OCI-LY1 (cell line): ENCODE results near the gene ELP2.

ENCODE experiments used
- H2AFZ ChIP-seq: fragments of 200-600 bp; sonication (generic), shearing (Covaris generic); 2 replicates; pipeline ENCODE4 v1.6.0; 2014; ENCODE audit warnings: antibody characterized with exemption, mild to moderate bottlenecking, low read length
- H3F3A ChIP-seq: fragments of 200-600 bp; sonication (generic), shearing (Covaris generic); 2 replicates; pipeline ENCODE4 v1.6.0; 2014; ENCODE audit warnings: mild to moderate bottlenecking, antibody characterized with exemption, low read length, moderate library complexity; ENCODE audit not compliant: insufficient read depth
- H3K27ac ChIP-seq: fragments of 200-600 bp; sonication (generic); 2 replicates; pipeline ENCODE4 v1.5.1; 2014; ENCODE audit warnings: low read length, mixed run types, mild to moderate bottlenecking, low read depth; ENCODE audit not compliant: poor library complexity, severe bottlenecking
- H3K27me3 ChIP-seq: fragments of 200-600 bp; sonication (generic); 2 replicates; pipeline ENCODE4 v1.6.0; 2014; ENCODE audit warnings: antibody characterized with exemption, mild to moderate bottlenecking, low read length, moderate library complexity; ENCODE audit not compliant: insufficient read depth
- H3K36me3 ChIP-seq: fragments of 200-600 bp; sonication (generic); 2 replicates; pipeline ENCODE4 v1.6.1; 2014; ENCODE audit warnings: mild to moderate bottlenecking, antibody characterized with exemption, low read length, moderate library complexity, mixed read lengths; ENCODE audit not compliant: insufficient read depth
- H3K4me1 ChIP-seq: fragments of 200-600 bp; sonication (generic); 2 replicates; pipeline ENCODE4 v1.5.1; 2014; ENCODE audit warnings: mild to moderate bottlenecking, low read length, moderate library complexity; ENCODE audit not compliant: insufficient read depth, severe bottlenecking
- H3K4me2 ChIP-seq: fragments of 200-600 bp; sonication (generic), shearing (Covaris generic); 2 replicates; pipeline ENCODE4 v1.6.1; 2014; ENCODE audit warnings: low read length
- H3K4me3 ChIP-seq: fragments of 200-600 bp; sonication (generic); 2 replicates; pipeline ENCODE4 v1.5.1; 2014; ENCODE audit warnings: low read length, low read depth, mild to moderate bottlenecking, mixed read lengths; ENCODE audit not compliant: poor library complexity, severe bottlenecking
- H3K79me2 ChIP-seq: fragments of 200-600 bp; shearing (Covaris generic); 2 replicates; pipeline ENCODE4 v1.6.1; 2016; ENCODE audit warnings: mixed run types, low read length, mixed read lengths; ENCODE audit not compliant: insufficient read depth
- H3K9ac ChIP-seq: fragments of 200-600 bp; sonication (generic), shearing (Covaris generic); 2 replicates; pipeline ENCODE4 v1.6.1; 2014; ENCODE audit warnings: mild to moderate bottlenecking, low read length, mixed read lengths
- H3K9me2 ChIP-seq: fragments of 200-600 bp; sonication (generic), shearing (Covaris generic); 2 replicates; pipeline ENCODE4 v1.6.1; 2014; ENCODE audit warnings: low read depth, mild to moderate bottlenecking, low read length, mixed read lengths
- H3K9me3 ChIP-seq: fragments of 200-600 bp; shearing (Covaris generic); 2 replicates; pipeline ENCODE4 v1.6.1; 2014; ENCODE audit warnings: low read length, mixed read lengths
- H4K20me1 ChIP-seq: fragments of 200-600 bp; sonication (generic), shearing (Covaris generic); 2 replicates; pipeline ENCODE4 v1.6.0; 2016; ENCODE audit warnings: mild to moderate bottlenecking, low read length; ENCODE audit not compliant: insufficient read depth
- EZH2 ChIP-seq: fragments of 200-600 bp; sonication (generic), shearing (Covaris generic); IDR thresholded peaks from 2 replicates; pipeline ENCODE4 v1.8.0; 2017; ENCODE audit warnings: borderline replicate concordance, mixed run types, mild to moderate bottlenecking, antibody characterized with exemption, low read length, moderate library complexity, mixed read lengths
- TF ChIP-seq, protein P1 (sequence below): fragments of 200-600 bp; sonication (generic), shearing (Covaris generic); IDR thresholded peaks from 2 replicates; pipeline ENCODE4 v1.5.1; 2017; ENCODE audit warnings: mild to moderate bottlenecking, antibody characterized with exemption, low read length, moderate library complexity, mixed read lengths

ELP2 gene

DNA sequence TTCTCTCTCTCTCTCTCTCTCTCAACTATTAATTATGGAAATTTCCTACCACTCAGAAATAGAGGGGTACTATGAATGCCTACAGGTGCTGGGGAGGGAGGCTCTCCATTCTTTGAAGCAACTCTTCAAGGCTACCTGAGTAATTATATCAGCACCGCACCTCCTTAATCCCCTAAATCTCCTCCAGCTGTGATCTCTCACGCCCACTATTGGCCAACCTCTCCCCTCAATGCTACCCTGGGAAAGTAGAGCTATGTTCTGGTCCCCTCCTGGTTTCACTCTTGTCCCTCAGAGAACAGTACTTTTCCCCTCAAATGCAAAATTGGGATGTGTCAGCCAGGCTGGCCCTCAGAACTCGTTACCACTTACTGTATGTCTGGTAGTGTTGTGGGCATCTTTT lies 59.2 kb downstream of the ELP2 start:
- no peaks in the 10 kb centered on the region for H3K9me2 ChIP-seq
- H3K9me3 ChIP-seq: no peaks in the 10 kb centered on the region
- H3K36me3 ChIP-seq: no peaks in the 10 kb centered on the region
- peaks cover 5% of the 10 kb centered on the region; the same call in 1 of the 2 replicates for H3K27me3 ChIP-seq
- H3F3A ChIP-seq: no peaks in the 10 kb centered on the region
- H3K4me1 ChIP-seq: peaks cover 21% of the 10 kb centered on the region
- H3K79me2 ChIP-seq: no peaks in the 10 kb centered on the region
- H3K4me3 ChIP-seq: no peak overlapping the region
- no peaks in the 10 kb centered on the region for H4K20me1 ChIP-seq
- no peak overlapping the region for H3K9ac ChIP-seq
- TF ChIP-seq, protein P1, sequence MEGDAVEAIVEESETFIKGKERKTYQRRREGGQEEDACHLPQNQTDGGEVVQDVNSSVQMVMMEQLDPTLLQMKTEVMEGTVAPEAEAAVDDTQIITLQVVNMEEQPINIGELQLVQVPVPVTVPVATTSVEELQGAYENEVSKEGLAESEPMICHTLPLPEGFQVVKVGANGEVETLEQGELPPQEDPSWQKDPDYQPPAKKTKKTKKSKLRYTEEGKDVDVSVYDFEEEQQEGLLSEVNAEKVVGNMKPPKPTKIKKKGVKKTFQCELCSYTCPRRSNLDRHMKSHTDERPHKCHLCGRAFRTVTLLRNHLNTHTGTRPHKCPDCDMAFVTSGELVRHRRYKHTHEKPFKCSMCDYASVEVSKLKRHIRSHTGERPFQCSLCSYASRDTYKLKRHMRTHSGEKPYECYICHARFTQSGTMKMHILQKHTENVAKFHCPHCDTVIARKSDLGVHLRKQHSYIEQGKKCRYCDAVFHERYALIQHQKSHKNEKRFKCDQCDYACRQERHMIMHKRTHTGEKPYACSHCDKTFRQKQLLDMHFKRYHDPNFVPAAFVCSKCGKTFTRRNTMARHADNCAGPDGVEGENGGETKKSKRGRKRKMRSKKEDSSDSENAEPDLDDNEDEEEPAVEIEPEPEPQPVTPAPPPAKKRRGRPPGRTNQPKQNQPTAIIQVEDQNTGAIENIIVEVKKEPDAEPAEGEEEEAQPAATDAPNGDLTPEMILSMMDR: peak; percentile 21; the same call in 1 of the 2 replicates
- no peak for TF ChIP-seq EZH2
- H2AFZ ChIP-seq: no peak overlapping the region
- no peak overlapping the region for H3K27ac ChIP-seq
- H3K4me2 ChIP-seq: peak overlapping the region; percentile 85; the same call in 1 of the 2 replicates

GRCh38 chr18:36189486-36189885 lies 59.8 kb downstream of the ELP2 start:
- TF ChIP-seq, protein P1: no peak
- TF ChIP-seq EZH2: no peak
- H3K4me2 ChIP-seq: no peak overlapping the region
- no peaks in the 10 kb centered on the region for H4K20me1 ChIP-seq
- no peaks in the 10 kb centered on the region for H3F3A ChIP-seq
- no peaks in the 10 kb centered on the region for H3K79me2 ChIP-seq
- no peaks in the 10 kb centered on the region for H3K9me2 ChIP-seq
- H3K9me3 ChIP-seq: no peaks in the 10 kb centered on the region
- peaks cover 5% of the 10 kb centered on the region; the same call in 1 of the 2 replicates for H3K27me3 ChIP-seq
- H2AFZ ChIP-seq: no peak overlapping the region
- peaks cover 21% of the 10 kb centered on the region for H3K4me1 ChIP-seq
- H3K4me3 ChIP-seq: no peak overlapping the region
- H3K36me3 ChIP-seq: no peaks in the 10 kb centered on the region
- no peak overlapping the region for H3K9ac ChIP-seq
- no peak overlapping the region for H3K27ac ChIP-seq

GRCh38 chr18:36191286-36191685 lies 61.6 kb downstream of the ELP2 start:
- Histone ChIP-seq H3F3A (no peaks in the 10 kb centered on the region), H3K36me3 (no peaks in the 10 kb centered on the region), H3K4me1 (peaks cover 21% of the 10 kb centered on the region), H3K9me2 (no peaks in the 10 kb centered on the region), H3K9me3 (no peaks in the 10 kb centered on the region), H3K27ac (no peak overlapping the region), H3K27me3 (peaks cover 5% of the 10 kb centered on the region; the same call in 1 of the 2 replicates), H4K20me1 (no peaks in the 10 kb centered on the region), H3K4me2 (no peak overlapping the region), H3K9ac (no peak overlapping the region), H3K4me3 (no peak overlapping the region), H3K79me2 (no peaks in the 10 kb centered on the region), H2AFZ (no peak overlapping the region)
- TF ChIP-seq EZH2: no peak
- TF ChIP-seq, protein P1: no peak
